DOHH2 (cell line): Measurements from ENCODE around the gene PARP1.

Experiments used
- CTCF ChIP-seq: fragments of 200-600 bp; sonication (generic); IDR thresholded peaks from one replicate; pipeline ENCODE4 v1.5.1; 2014; ENCODE audit warnings: antibody characterized with exemption, mild to moderate bottlenecking, low read depth, low read length; ENCODE audit not compliant: poor library complexity, severe bottlenecking
- EZH2phosphoT487 ChIP-seq: fragments of 200-600 bp; sonication (generic); IDR thresholded peaks from 2 replicates; pipeline ENCODE4 v1.6.1; 2017; ENCODE audit warnings: borderline replicate concordance, mild to moderate bottlenecking, antibody characterized with exemption, low read length, moderate library complexity, mixed read lengths

- no peak for TF ChIP-seq CTCF
- TF ChIP-seq EZH2phosphoT487, result no peak
Observed at GRCh38 chr1:226419284-226420029, 11.6 kb upstream of the PARP1 start.
